ENCODE results near the gene BLOC1S5.

BLOC1S5 gene

GRCh38 chr6:8063761-8064637 lies at the start of gene BLOC1S5:
TSS of gene BLOC1S5 (minus strand) at chr6:8064389. CDS start at chr6:8064376, 13 bp downstream.
- DNase-seq, result peak; percentile 96

- DNase-seq, result no peak
These were observed 49.0 kb upstream of the BLOC1S5 start for GRCh38 chr6:8113131-8113654.

GRCh38 chr6:8110725-8111124 lies 46.5 kb upstream of the BLOC1S5 start:
- DNase-seq, result no peak

- no peak for DNase-seq
These were observed 46.0 kb upstream of the BLOC1S5 start for GRCh38 chr6:8110117-8110721.

GRCh38 chr6:8108759-8109539 lies 44.8 kb upstream of the BLOC1S5 start:
- DNase-seq, result no peak

GRCh38 chr6:8108031-8108660 lies 44.0 kb upstream of the BLOC1S5 start:
- no peak for DNase-seq

- no peak for DNase-seq
These were observed 41.6 kb upstream of the BLOC1S5 start for GRCh38 chr6:8105791-8106190.

- no peak for DNase-seq
These were observed 39.5 kb upstream of the BLOC1S5 start for GRCh38 chr6:8103726-8104125.

GRCh38 chr6:8102122-8102958 lies 38.2 kb upstream of the BLOC1S5 start, which contains the start of gene EEF1E1:
TSS of gene EEF1E1 (minus strand) at chr6:8102548. CDS start at chr6:8102521, 27 bp downstream.
- peak; percentile 94 for DNase-seq

GRCh38 chr6:8100159-8100854 lies 36.1 kb upstream of the BLOC1S5 start:
- no peak for DNase-seq

- no peak for DNase-seq
These were observed 26.5 kb upstream of the BLOC1S5 start for GRCh38 chr6:8090650-8091049.

- DNase-seq, result no peak
These were observed 24.7 kb upstream of the BLOC1S5 start for GRCh38 chr6:8088886-8089285.

- DNase-seq, result no peak
These were observed 23.9 kb upstream of the BLOC1S5 start for GRCh38 chr6:8087870-8088754.

GRCh38 chr6:8086755-8087306 lies 22.6 kb upstream of the BLOC1S5 start:
- no peak for DNase-seq

- no peak for DNase-seq
These were observed 20.9 kb upstream of the BLOC1S5 start for GRCh38 chr6:8085053-8085511.

GRCh38 chr6:8084586-8084985 lies 20.4 kb upstream of the BLOC1S5 start:
- no peak for DNase-seq

GRCh38 chr6:8082954-8083858 lies 19.0 kb upstream of the BLOC1S5 start:
- no peak for DNase-seq

- DNase-seq, result no peak
These were observed 18.4 kb upstream of the BLOC1S5 start for GRCh38 chr6:8082572-8082953.
